ENCODE results near the gene FAM20C. TPM values are rescaled to one million over a fixed set of nuclear protein-coding genes. Genes with fewer than 3 reads are reported as not detected.

Gene FAM20C
- total RNA-seq, 1 donor from 2014 or later: 57.0 TPM

GRCh38 chr7:216360-217300, 24.3 kb downstream of the FAM20C start:
- intact Hi-C loops (cut with DNase I): no loop called here
- ATAC-seq (peak; percentile 78), DNase-seq (ENCODE audit: low spot score) (no peak)

- DNase-seq (ENCODE audit: low spot score) (no peak), ATAC-seq (no peak)
- intact Hi-C loops (cut with DNase I): no loop called here
These were observed 25.4 kb downstream of the FAM20C start for GRCh38 chr7:217781-218180.

- ATAC-seq: no peak
- intact Hi-C loops (cut with DNase I): no loop called here
- no peak for DNase-seq (ENCODE audit: low spot score)
These were observed 25.9 kb downstream of the FAM20C start for GRCh38 chr7:218316-218715.

GRCh38 chr7:218896-219580, 26.7 kb downstream of the FAM20C start:
- intact Hi-C loops (cut with DNase I): no loop called here
- ATAC-seq: peak; percentile 5
- DNase-seq (ENCODE audit: low spot score): no peak

- intact Hi-C loops (cut with DNase I): no loop called here
- DNase-seq (ENCODE audit: low spot score) (no peak), ATAC-seq (peak; percentile 76)
These were observed 27.3 kb downstream of the FAM20C start for GRCh38 chr7:219581-220150.

- peak; percentile 25 for ATAC-seq
These were observed 27.9 kb downstream of the FAM20C start for GRCh38 chr7:220151-220841.

GRCh38 chr7:221978-222715, 29.8 kb downstream of the FAM20C start:
- DNase-seq (ENCODE audit: low spot score) (no peak), ATAC-seq (peak; percentile 20)
- intact Hi-C loops (cut with DNase I): no loop called here

More at GRCh38 chr7:220151-220841, 27.9 kb downstream of the FAM20C start:
- no peak for DNase-seq (ENCODE audit: low spot score)
- intact Hi-C loops (cut with DNase I): no loop called here

- DNase-seq (ENCODE audit: low spot score): no peak
- ATAC-seq: no peak
- intact Hi-C loops (cut with DNase I): no loop called here
These were observed 30.3 kb downstream of the FAM20C start for GRCh38 chr7:222716-223041.

- no peak for DNase-seq (ENCODE audit: low spot score)
- ATAC-seq: no peak
- intact Hi-C loops (cut with DNase I): no loop called here
These were observed 30.9 kb downstream of the FAM20C start for GRCh38 chr7:223118-223800.

- DNase-seq (ENCODE audit: low spot score): no peak
- intact Hi-C loops (cut with DNase I): no loop called here
These were observed 31.5 kb downstream of the FAM20C start for GRCh38 chr7:223861-224260.

GRCh38 chr7:226281-226895, 34.0 kb downstream of the FAM20C start:
- no peak for DNase-seq (ENCODE audit: low spot score)
- no peak for ATAC-seq
- intact Hi-C loops (cut with DNase I): no loop called here

More at GRCh38 chr7:223861-224260, 31.5 kb downstream of the FAM20C start:
- ATAC-seq: no peak

GRCh38 chr7:227926-228325, 35.6 kb downstream of the FAM20C start:
- ATAC-seq (no peak), DNase-seq (ENCODE audit: low spot score) (no peak)
- intact Hi-C loops (cut with DNase I): no loop called here

- intact Hi-C loops (cut with DNase I): no loop called here
- no peak for DNase-seq (ENCODE audit: low spot score)
- no peak for ATAC-seq
These were observed 36.2 kb downstream of the FAM20C start for GRCh38 chr7:228610-229009.

GRCh38 chr7:229184-229964, 37.0 kb downstream of the FAM20C start:
- DNase-seq (ENCODE audit: low spot score): peak; percentile 87
- intact Hi-C loops (cut with DNase I): no loop called here
- ATAC-seq: peak; percentile 81

- ATAC-seq: no peak
- intact Hi-C loops (cut with DNase I): no loop called here
- no peak for DNase-seq (ENCODE audit: low spot score)
These were observed 37.9 kb downstream of the FAM20C start for GRCh38 chr7:230274-230673.

- intact Hi-C loops (cut with DNase I): no loop called here
- no peak for DNase-seq (ENCODE audit: low spot score)
- ATAC-seq: no peak
These were observed 38.9 kb downstream of the FAM20C start for GRCh38 chr7:231030-231857.

Measured in sciatic nerve (tissue), 2 donors.